Measurements from ENCODE around the gene SLC38A1. TPM values are rescaled to one million over a fixed set of nuclear protein-coding genes. Genes with fewer than 3 reads are reported as not detected.
"Not testable (repeated sequence)": the region's sequence is repeated elsewhere in the genome, so short reads cannot be mapped to it uniquely, and the experiment has no call there.

SLC38A1 gene
- total RNA-seq, 2 donors from 2014 or later = 22.1 to 77.0 TPM

DNA sequence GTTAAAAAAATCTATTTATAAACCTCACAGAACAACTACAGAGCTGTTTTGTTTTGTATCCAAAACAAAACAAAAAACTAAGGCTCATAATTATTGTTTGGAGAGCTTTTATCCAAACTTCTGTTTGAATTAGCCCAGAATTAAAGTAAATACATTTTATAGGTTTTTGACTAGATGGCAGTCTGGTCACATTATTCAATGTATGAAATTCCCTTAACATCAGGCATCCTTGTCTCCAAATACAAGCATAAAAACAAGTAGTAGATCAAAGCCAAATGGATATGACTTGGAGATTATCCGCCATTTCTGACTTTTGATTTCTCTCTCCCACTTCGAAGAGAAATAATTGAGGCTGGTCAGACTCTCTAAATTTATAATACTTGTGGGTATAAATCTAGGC is 63.5 kb downstream of the SLC38A1 start:
- Histone ChIP-seq H3K9me3 (no peaks in the 10 kb centered on the region), H3K27ac (no peak overlapping the region), H3K27me3 (replicated peaks; ENCODE audit: insufficient read depth) (no peaks in the 10 kb centered on the region), H3K4me3 (no peak overlapping the region), H3K4me1 (ENCODE audit: control insufficient read depth in 1 of 2, low read depth in 2 of 2) (peaks cover 12 to 37% of the 10 kb centered on the region in 2 donors), H3K36me3 (peaks cover 5% of the 10 kb centered on the region)
- DNase-seq (ENCODE audit: low spot score) (no peak), ATAC-seq (ENCODE audit: insufficient number of reproducible peaks, low FRiP score, low read depth) (no peak)
- TF ChIP-seq, protein P1, sequence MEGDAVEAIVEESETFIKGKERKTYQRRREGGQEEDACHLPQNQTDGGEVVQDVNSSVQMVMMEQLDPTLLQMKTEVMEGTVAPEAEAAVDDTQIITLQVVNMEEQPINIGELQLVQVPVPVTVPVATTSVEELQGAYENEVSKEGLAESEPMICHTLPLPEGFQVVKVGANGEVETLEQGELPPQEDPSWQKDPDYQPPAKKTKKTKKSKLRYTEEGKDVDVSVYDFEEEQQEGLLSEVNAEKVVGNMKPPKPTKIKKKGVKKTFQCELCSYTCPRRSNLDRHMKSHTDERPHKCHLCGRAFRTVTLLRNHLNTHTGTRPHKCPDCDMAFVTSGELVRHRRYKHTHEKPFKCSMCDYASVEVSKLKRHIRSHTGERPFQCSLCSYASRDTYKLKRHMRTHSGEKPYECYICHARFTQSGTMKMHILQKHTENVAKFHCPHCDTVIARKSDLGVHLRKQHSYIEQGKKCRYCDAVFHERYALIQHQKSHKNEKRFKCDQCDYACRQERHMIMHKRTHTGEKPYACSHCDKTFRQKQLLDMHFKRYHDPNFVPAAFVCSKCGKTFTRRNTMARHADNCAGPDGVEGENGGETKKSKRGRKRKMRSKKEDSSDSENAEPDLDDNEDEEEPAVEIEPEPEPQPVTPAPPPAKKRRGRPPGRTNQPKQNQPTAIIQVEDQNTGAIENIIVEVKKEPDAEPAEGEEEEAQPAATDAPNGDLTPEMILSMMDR (IDR thresholded peaks at IDR 0.05) = no peak

DNA sequence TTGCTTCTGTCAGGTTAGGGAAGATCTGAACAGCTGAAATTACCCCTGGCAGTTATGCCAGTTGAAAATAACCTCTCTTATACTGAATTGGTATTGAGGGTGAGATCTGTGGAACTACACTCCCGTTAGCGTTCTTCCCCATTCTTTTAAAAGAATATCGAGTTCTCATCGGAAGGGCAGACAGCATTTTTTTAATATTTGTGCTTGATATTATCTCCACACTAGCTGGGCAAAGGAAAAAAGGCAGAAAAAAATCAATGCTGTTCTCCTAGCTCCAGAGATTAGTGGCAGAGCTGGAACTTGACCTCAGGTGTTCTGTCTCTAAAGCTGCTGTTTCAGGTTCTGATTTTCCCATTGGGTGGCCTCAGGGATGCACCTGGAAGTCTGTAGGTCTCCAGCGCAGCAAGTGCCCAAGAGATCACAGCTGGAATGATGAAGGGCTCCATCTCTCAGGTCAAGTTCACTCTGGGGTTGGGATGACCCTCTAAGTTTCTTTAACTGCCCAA is 67.5 kb downstream of the SLC38A1 start:
- Histone ChIP-seq H3K27ac (no peak overlapping the region), H3K27me3 (replicated peaks; ENCODE audit: insufficient read depth) (no peaks in the 10 kb centered on the region), H3K36me3 (peaks cover 20% of the 10 kb centered on the region), H3K4me3 (no peak overlapping the region), H3K9me3 (no peaks in the 10 kb centered on the region), H3K4me1 (ENCODE audit: control insufficient read depth in 1 of 2, low read depth in 2 of 2) (peaks cover 3 to 10% of the 10 kb centered on the region in 2 donors)
- ATAC-seq (ENCODE audit: insufficient number of reproducible peaks, low FRiP score, low read depth) = no peak
- TF ChIP-seq, protein P1 (IDR thresholded peaks at IDR 0.05) = no peak
- DNase-seq (ENCODE audit: low spot score) = no peak

DNA sequence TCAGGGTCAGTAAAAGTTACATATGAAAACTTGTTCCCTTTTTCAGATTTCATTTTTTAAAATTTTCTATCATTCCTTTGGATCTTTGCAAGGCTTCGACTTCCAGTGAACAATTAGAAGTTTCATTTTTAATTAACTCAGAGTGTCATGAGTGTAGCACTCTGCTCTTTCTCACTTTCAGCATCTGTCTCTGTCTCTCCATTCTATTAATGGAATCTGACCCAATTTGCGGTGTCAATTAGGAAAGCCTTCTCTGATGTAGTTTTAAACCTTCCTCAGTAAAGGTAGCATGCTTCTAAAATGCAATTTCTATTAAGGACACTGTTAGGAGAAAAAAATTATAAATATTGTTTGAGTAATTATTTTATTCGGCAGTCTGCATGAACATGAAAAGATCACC is 68.3 kb downstream of the SLC38A1 start:
- Histone ChIP-seq H3K27ac (no peak overlapping the region), H3K4me1 (ENCODE audit: control insufficient read depth in 1 of 2, low read depth in 2 of 2) (peaks cover 3 to 8% of the 10 kb centered on the region in 2 donors), H3K36me3 (peaks cover 26% of the 10 kb centered on the region), H3K9me3 (no peaks in the 10 kb centered on the region), H3K27me3 (replicated peaks; ENCODE audit: insufficient read depth) (no peaks in the 10 kb centered on the region), H3K4me3 (no peak overlapping the region)
- no peak for DNase-seq (ENCODE audit: low spot score)
- TF ChIP-seq, protein P1 (IDR thresholded peaks at IDR 0.05) = no peak
- ATAC-seq (ENCODE audit: insufficient number of reproducible peaks, low FRiP score, low read depth) = no peak

DNA sequence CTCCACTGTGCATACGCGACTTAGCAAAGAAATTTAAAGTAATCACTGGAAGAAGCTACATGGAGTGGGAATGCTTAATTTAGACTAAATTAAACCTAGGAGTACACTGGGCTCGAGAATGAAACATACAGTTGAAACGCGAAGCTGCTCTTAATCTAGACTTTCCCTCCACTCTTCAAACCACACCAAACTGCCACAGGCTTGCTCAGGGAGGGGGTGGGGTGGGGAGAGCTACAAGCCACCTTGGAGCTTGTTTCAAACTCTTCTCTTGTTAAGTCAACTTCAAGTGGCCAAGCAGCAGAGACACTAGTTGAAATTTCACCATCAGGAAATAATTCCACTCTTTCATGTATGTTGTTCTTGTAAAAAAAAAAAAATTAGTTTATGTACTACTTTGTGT is 69.9 kb downstream of the SLC38A1 start:
- no peak overlapping the region for H3K27ac ChIP-seq
- H3K36me3 ChIP-seq = peaks cover 27% of the 10 kb centered on the region
- H3K9me3 ChIP-seq = no peaks in the 10 kb centered on the region
- no peaks in the 10 kb centered on the region for H3K4me1 ChIP-seq (ENCODE audit: control insufficient read depth in 1 of 2, low read depth in 2 of 2)
- no peak overlapping the region for H3K4me3 ChIP-seq
- H3K27me3 ChIP-seq (replicated peaks; ENCODE audit: insufficient read depth) = no peaks in the 10 kb centered on the region
- TF ChIP-seq, protein P1 (IDR thresholded peaks at IDR 0.05) = no peak
- no peak for DNase-seq (ENCODE audit: low spot score)
- no peak for ATAC-seq (ENCODE audit: insufficient number of reproducible peaks, low FRiP score, low read depth)

DNA sequence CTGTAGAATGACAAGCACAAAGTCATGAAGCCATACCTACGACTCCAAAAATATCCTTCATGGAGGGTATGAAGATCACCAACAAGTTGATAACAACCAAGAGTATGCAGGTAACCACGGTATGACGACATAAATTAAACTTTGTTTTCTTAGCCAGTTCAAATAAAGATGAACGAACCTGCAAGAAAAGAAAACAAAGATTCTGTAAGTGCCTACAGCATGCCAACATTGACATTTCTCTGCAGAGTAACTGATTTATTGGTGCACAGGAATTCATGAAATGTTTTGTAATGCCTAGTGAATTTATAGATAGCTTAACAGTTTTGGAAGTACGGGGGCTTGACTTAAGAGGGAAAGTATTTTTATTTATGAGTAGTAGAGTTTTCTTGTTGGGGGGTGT is 71.0 kb downstream of the SLC38A1 start:
- Histone ChIP-seq H3K4me1 (ENCODE audit: control insufficient read depth in 1 of 2, low read depth in 2 of 2) (no peaks in the 10 kb centered on the region), H3K36me3 (peaks cover 23% of the 10 kb centered on the region), H3K9me3 (no peaks in the 10 kb centered on the region), H3K4me3 (no peak overlapping the region), H3K27me3 (replicated peaks; ENCODE audit: insufficient read depth) (no peaks in the 10 kb centered on the region), H3K27ac (no peak overlapping the region)
- ATAC-seq (ENCODE audit: insufficient number of reproducible peaks, low FRiP score, low read depth) = no peak
- DNase-seq (ENCODE audit: low spot score) = no peak
- TF ChIP-seq, protein P1 (IDR thresholded peaks at IDR 0.05) = no peak

DNA sequence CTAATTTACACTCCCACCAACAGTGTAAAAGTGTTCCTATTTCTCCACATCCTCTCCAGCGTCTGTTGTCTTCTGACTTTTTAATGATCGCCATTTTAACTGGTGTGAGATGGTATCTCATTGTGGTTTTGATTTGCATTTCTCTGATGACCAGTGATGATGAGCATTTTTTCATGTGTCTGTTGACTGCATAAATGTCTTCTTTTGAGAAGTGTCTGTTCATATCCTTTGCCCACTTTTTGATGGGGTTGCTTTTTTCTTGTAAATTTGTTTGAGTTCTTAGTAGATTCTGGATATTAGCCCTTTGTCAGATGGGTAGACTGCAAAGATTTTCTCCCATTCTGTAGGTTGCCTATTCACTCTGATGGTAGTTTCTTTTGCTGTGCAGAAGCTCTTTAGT is 78.3 kb downstream of the SLC38A1 start:
- not testable (repeated sequence) for H3K4me3 ChIP-seq; H3K4me1 ChIP-seq (ENCODE audit: control insufficient read depth in 1 of 2, low read depth in 2 of 2); H3K36me3 ChIP-seq; H3K27me3 ChIP-seq (replicated peaks; ENCODE audit: insufficient read depth); ATAC-seq (ENCODE audit: insufficient number of reproducible peaks, low FRiP score, low read depth); H3K9me3 ChIP-seq; H3K27ac ChIP-seq; DNase-seq (ENCODE audit: low spot score)

Measured in thoracic aorta (tissue), 2 donors.